ENCODE results near the gene COX5A.

GRCh38 chr15:74960286-74960685, 22.4 kb upstream of the COX5A start:
- no peak for TF ChIP-seq CTCF (IDR thresholded peaks at IDR 0.05; ENCODE audit: low read length)
- no peak for TF ChIP-seq EZH2 (IDR thresholded peaks at IDR 0.05; ENCODE audit: borderline replicate concordance, low read length)
